H1 (cell line): ENCODE measurements around the gene OSBP2. TPM values are rescaled to one million over a fixed set of nuclear protein-coding genes. Genes with fewer than 3 reads are reported as not detected.

ENCODE experiments used
- GTF2F1 ChIP-seq: IDR thresholded peaks from 2 replicates; pipeline ENCODE4 v1.6.1; 2012; ENCODE audit warnings: low read depth, low read length, improper control_type of control experiment, borderline replicate concordance
- RBBP5 ChIP-seq: IDR thresholded peaks from 2 replicates; pipeline ENCODE4 v1.7.1; 2012; ENCODE audit warnings: low read depth, mild to moderate bottlenecking, inconsistent platforms, low read length, moderate library complexity, borderline replicate concordance
- RFX5 ChIP-seq: IDR thresholded peaks from 2 replicates; pipeline ENCODE4 v1.6.1; 2011; ENCODE audit warnings: low read depth, low read length, improper control_type of control experiment, borderline replicate concordance
- RXRA ChIP-seq: IDR thresholded peaks from 2 replicates; pipeline ENCODE4 v1.6.1; 2011; ENCODE audit warnings: low read depth, mild to moderate bottlenecking, low read length, moderate library complexity; ENCODE audit not compliant: insufficient read depth
- SIRT6 ChIP-seq: IDR thresholded peaks from one replicate; pipeline ENCODE4 v1.7.1; 2012; ENCODE audit warnings: low read length, inconsistent platforms
- TBP ChIP-seq: IDR thresholded peaks from 2 replicates; pipeline ENCODE4 v1.6.1; 2011; ENCODE audit warnings: low read depth, low read length, improper control_type of control experiment
- polyA plus RNA-seq, 7 experiments: library from polyadenylated mRNA; depleted of rRNA in 3 of 7; stranded (reverse) in 5 of 7; unstranded in 2 of 7; fragments of >200 nt in 5 of 7; fragments of 200-250 nt in 2 of 7; gene quantifications; 1 replicate in 5 of 7; 2 replicates in 1 of 7; 4 replicates in 1 of 7; pipeline versions ENCODE4 v1.2.1 to v1.2.3, GENCODE V29; 2011 to 2013; ENCODE audit warnings: missing spikeins in 2 of 7, mixed read lengths in 2 of 7
- total RNA-seq: library from RNA; stranded (reverse); fragmentation: NEBNext Ultra II Directional; extraction: Animal tissue kit (Norgen Biotek cat#: 25700); gene quantifications from 2 replicates; pipeline ENCODE4 v1.2.1, GENCODE V29; 2021
- TF ChIP-seq, protein P1 (sequence below): fragments of 300-600 bp; sonication (generic); IDR thresholded peaks from 2 replicates; pipeline ENCODE4 v1.7.1; 2012; ENCODE audit warnings: low read length, moderate library complexity, mild to moderate bottlenecking, inconsistent platforms; ENCODE audit not compliant: insufficient replicate concordance

The OSBP2 gene
- total and polyA plus RNA-seq, 2 of the 8 experiments (the other 6 are each of a cell fraction or from before 2014, with no cell fraction given), result 3.4 to 3.7 TPM

DNA sequence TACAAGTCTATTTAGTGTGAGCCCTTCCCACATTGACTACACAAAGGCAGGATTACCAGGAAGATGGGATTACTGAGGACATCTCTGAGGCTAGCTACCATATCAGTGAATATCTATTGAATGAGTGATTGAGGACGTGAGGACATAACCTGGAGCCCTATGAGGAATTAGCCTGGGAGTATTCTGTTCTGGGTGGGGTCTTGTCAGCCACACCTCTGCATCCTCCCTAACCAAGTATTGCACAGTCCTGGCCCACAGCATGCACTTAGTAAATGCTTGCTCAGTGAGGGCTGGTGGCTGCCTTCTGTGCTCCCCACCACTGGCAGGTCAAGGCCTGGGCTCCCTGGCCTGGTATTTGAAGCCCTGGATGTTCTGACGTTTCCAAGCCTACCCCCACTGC lies 41.8 kb upstream of the OSBP2 start (continued):
- TF ChIP-seq, protein P1, sequence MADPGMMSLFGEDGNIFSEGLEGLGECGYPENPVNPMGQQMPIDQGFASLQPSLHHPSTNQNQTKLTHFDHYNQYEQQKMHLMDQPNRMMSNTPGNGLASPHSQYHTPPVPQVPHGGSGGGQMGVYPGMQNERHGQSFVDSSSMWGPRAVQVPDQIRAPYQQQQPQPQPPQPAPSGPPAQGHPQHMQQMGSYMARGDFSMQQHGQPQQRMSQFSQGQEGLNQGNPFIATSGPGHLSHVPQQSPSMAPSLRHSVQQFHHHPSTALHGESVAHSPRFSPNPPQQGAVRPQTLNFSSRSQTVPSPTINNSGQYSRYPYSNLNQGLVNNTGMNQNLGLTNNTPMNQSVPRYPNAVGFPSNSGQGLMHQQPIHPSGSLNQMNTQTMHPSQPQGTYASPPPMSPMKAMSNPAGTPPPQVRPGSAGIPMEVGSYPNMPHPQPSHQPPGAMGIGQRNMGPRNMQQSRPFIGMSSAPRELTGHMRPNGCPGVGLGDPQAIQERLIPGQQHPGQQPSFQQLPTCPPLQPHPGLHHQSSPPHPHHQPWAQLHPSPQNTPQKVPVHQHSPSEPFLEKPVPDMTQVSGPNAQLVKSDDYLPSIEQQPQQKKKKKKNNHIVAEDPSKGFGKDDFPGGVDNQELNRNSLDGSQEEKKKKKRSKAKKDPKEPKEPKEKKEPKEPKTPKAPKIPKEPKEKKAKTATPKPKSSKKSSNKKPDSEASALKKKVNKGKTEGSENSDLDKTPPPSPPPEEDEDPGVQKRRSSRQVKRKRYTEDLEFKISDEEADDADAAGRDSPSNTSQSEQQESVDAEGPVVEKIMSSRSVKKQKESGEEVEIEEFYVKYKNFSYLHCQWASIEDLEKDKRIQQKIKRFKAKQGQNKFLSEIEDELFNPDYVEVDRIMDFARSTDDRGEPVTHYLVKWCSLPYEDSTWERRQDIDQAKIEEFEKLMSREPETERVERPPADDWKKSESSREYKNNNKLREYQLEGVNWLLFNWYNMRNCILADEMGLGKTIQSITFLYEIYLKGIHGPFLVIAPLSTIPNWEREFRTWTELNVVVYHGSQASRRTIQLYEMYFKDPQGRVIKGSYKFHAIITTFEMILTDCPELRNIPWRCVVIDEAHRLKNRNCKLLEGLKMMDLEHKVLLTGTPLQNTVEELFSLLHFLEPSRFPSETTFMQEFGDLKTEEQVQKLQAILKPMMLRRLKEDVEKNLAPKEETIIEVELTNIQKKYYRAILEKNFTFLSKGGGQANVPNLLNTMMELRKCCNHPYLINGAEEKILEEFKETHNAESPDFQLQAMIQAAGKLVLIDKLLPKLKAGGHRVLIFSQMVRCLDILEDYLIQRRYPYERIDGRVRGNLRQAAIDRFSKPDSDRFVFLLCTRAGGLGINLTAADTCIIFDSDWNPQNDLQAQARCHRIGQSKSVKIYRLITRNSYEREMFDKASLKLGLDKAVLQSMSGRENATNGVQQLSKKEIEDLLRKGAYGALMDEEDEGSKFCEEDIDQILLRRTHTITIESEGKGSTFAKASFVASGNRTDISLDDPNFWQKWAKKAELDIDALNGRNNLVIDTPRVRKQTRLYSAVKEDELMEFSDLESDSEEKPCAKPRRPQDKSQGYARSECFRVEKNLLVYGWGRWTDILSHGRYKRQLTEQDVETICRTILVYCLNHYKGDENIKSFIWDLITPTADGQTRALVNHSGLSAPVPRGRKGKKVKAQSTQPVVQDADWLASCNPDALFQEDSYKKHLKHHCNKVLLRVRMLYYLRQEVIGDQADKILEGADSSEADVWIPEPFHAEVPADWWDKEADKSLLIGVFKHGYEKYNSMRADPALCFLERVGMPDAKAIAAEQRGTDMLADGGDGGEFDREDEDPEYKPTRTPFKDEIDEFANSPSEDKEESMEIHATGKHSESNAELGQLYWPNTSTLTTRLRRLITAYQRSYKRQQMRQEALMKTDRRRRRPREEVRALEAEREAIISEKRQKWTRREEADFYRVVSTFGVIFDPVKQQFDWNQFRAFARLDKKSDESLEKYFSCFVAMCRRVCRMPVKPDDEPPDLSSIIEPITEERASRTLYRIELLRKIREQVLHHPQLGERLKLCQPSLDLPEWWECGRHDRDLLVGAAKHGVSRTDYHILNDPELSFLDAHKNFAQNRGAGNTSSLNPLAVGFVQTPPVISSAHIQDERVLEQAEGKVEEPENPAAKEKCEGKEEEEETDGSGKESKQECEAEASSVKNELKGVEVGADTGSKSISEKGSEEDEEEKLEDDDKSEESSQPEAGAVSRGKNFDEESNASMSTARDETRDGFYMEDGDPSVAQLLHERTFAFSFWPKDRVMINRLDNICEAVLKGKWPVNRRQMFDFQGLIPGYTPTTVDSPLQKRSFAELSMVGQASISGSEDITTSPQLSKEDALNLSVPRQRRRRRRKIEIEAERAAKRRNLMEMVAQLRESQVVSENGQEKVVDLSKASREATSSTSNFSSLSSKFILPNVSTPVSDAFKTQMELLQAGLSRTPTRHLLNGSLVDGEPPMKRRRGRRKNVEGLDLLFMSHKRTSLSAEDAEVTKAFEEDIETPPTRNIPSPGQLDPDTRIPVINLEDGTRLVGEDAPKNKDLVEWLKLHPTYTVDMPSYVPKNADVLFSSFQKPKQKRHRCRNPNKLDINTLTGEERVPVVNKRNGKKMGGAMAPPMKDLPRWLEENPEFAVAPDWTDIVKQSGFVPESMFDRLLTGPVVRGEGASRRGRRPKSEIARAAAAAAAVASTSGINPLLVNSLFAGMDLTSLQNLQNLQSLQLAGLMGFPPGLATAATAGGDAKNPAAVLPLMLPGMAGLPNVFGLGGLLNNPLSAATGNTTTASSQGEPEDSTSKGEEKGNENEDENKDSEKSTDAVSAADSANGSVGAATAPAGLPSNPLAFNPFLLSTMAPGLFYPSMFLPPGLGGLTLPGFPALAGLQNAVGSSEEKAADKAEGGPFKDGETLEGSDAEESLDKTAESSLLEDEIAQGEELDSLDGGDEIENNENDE, result no peak
- no peak for TF ChIP-seq RXRA
- no peak for TF ChIP-seq SIRT6
- no peak for TF ChIP-seq RFX5
- no peak for TF ChIP-seq GTF2F1
- no peak for TF ChIP-seq RBBP5
- no peak for TF ChIP-seq TBP
- TF ChIP-seq, all 59 proteins: peak for 0
